Smooth muscle cell (in vitro differentiated cells): ENCODE results near the gene DBNL. TPM values are rescaled to one million over a fixed set of nuclear protein-coding genes. Genes with fewer than 3 reads are reported as not detected.

Source experiments
- DNase-seq: peaks from one replicate; lab custom pipeline; 2025; ENCODE audit not compliant: unreplicated experiment; lab: John Stamatoyannopoulos, UW
- H2AFZ ChIP-seq: fragments of 200-600 bp; sonication (generic); 2 replicates; pipeline ENCODE4 v1.6.0; 2016; ENCODE audit warnings: antibody characterized with exemption, low read depth, mild to moderate bottlenecking
- H3F3A ChIP-seq: fragments of 200-600 bp; sonication (generic); 2 replicates; pipeline ENCODE4 v1.6.0; 2017; ENCODE audit warnings: antibody characterized with exemption, low read depth
- H3K27ac ChIP-seq: fragments of 200-600 bp; sonication (generic); 2 replicates; pipeline ENCODE4 v1.5.1; 2016; ENCODE audit warnings: low read depth, mild to moderate bottlenecking
- H3K27me3 ChIP-seq: fragments of 200-600 bp; sonication (generic); 2 replicates; pipeline ENCODE4 v1.6.1; 2016; ENCODE audit warnings: low read depth, mild to moderate bottlenecking
- H3K36me3 ChIP-seq: fragments of 200-600 bp; sonication (generic); 2 replicates; pipeline ENCODE4 v1.5.1; 2016; ENCODE audit warnings: low read depth
- H3K4me1 ChIP-seq: fragments of 200-600 bp; sonication (generic); 2 replicates; pipeline ENCODE4 v1.5.1; 2016; ENCODE audit warnings: low read depth
- H3K4me2 ChIP-seq: fragments of 200-600 bp; sonication (generic); 2 replicates; pipeline ENCODE4 v1.6.0; 2016; ENCODE audit warnings: mild to moderate bottlenecking
- H3K4me3 ChIP-seq: fragments of 200-600 bp; sonication (generic); 2 replicates; pipeline ENCODE4 v1.5.1; 2016; ENCODE audit warnings: mild to moderate bottlenecking
- H3K79me2 ChIP-seq: fragments of 200-600 bp; sonication (generic); 2 replicates; pipeline ENCODE4 v1.6.0; 2016; ENCODE audit warnings: low read depth, mild to moderate bottlenecking
- H3K9ac ChIP-seq: fragments of 200-600 bp; sonication (generic); 2 replicates; pipeline ENCODE4 v1.6.0; 2016; ENCODE audit warnings: low read depth
- H3K9me3 ChIP-seq: fragments of 200-600 bp; sonication (generic); replicated peaks from 2 replicates; pipeline ENCODE4 v1.5.1; 2016; ENCODE audit warnings: low read depth
- H4K20me1 ChIP-seq: fragments of 200-600 bp; sonication (generic); 2 replicates; pipeline ENCODE4 v1.6.0; 2016; ENCODE audit warnings: low read depth
- WGBS: methylation state at CpG from one replicate; pipeline ENCODE4 v1.1.7; 2016; ENCODE audit warnings: low lambda C conversion rate; 5-methylcytosine and 5-hydroxymethylcytosine counted together
- polyA plus RNA-seq: library from polyadenylated mRNA; unstranded; fragments of >200 nt; fragmentation: Nextera tagmentation; extraction: Ambion mirVana; gene quantifications from 2 replicates; pipeline ENCODE4 v1.2.1, GENCODE V29; 2016
- total RNA-seq: library from RNA; depleted of rRNA; stranded (reverse); fragments of >200 nt; gene quantifications from 2 replicates; pipeline ENCODE4 v1.2.3, GENCODE V29; 2014
- TF ChIP-seq, protein P1 (sequence below): fragments of 200-600 bp; sonication (generic); IDR thresholded peaks from 2 replicates; pipeline ENCODE4 v1.5.1; 2017; ENCODE audit warnings: borderline replicate concordance, mild to moderate bottlenecking, antibody characterized with exemption; ENCODE audit not compliant: insufficient read depth, poor library complexity, severe bottlenecking

DBNL gene
- total and polyA plus RNA-seq, 2 experiments from 2014 or later, result 55.1 to 98.4 TPM

DNA sequence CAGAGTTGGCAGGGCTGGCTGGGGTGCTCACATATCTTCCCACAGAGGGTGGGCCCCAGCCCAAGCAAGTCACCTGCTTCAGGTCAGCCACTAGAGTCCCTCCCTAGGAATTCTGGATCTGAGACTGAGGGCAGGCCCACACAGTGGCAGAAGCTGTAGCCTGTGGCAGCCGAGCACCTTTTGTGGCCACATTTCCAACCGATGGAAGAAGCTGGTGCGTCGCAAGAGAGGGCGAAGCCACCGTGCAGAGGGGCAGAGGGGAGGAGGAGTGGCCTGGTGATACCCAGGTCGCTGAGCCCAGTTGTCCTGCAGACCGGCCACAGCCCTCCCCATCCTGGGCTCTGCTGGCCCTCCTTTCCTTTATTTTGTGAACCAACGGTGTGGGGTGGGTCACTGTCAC lies 32.6 kb downstream of the DBNL start:
- H2AFZ ChIP-seq, result no peak overlapping the region
- H4K20me1 ChIP-seq, result no peaks in the 10 kb centered on the region
- peaks cover 5% of the 10 kb centered on the region for H3K79me2 ChIP-seq
- 99% methylated on average over 9 of the region's 9 CpGs for WGBS
- no peaks in the 10 kb centered on the region for H3K27me3 ChIP-seq
- DNase-seq, result no peak
- TF ChIP-seq, protein P1, sequence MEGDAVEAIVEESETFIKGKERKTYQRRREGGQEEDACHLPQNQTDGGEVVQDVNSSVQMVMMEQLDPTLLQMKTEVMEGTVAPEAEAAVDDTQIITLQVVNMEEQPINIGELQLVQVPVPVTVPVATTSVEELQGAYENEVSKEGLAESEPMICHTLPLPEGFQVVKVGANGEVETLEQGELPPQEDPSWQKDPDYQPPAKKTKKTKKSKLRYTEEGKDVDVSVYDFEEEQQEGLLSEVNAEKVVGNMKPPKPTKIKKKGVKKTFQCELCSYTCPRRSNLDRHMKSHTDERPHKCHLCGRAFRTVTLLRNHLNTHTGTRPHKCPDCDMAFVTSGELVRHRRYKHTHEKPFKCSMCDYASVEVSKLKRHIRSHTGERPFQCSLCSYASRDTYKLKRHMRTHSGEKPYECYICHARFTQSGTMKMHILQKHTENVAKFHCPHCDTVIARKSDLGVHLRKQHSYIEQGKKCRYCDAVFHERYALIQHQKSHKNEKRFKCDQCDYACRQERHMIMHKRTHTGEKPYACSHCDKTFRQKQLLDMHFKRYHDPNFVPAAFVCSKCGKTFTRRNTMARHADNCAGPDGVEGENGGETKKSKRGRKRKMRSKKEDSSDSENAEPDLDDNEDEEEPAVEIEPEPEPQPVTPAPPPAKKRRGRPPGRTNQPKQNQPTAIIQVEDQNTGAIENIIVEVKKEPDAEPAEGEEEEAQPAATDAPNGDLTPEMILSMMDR, result no peak
- no peak overlapping the region for H3K9ac ChIP-seq
- H3K4me1 ChIP-seq, result peaks cover 5% of the 10 kb centered on the region
- no peaks in the 10 kb centered on the region for H3K36me3 ChIP-seq
- H3F3A ChIP-seq, result no peaks in the 10 kb centered on the region
- H3K27ac ChIP-seq, result no peak overlapping the region
- H3K4me3 ChIP-seq, result no peak overlapping the region
- H3K9me3 ChIP-seq, result no peaks in the 10 kb centered on the region
- H3K4me2 ChIP-seq, result no peak overlapping the region

DNA sequence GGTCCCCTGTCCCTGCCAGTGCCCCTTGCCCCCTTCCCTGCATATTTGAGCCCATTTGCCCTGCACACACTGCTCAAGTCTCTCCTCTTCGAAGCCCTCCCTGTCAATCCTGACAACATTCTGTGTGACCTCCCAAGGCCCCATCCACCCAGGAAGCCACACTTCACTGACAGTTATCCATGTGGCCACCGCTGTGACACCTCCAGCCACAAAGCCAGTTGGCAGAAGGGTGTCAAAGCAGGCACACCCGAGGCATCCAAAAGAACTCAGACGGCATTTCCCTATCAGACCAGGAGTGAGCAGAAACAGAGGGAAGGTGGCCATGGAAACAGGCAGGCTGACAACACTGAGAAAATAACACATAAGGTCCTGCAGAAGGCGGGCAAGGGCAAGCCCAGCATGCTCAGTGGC lies 33.2 kb downstream of the DBNL start:
- Histone ChIP-seq H3K4me3 (no peak overlapping the region), H3K9ac (no peak overlapping the region), H3K79me2 (peaks cover 5% of the 10 kb centered on the region), H2AFZ (no peak overlapping the region), H3K4me1 (peaks cover 5% of the 10 kb centered on the region), H3K4me2 (no peak overlapping the region), H4K20me1 (no peaks in the 10 kb centered on the region), H3K27ac (no peak overlapping the region), H3F3A (no peaks in the 10 kb centered on the region), H3K9me3 (no peaks in the 10 kb centered on the region), H3K36me3 (no peaks in the 10 kb centered on the region), H3K27me3 (no peaks in the 10 kb centered on the region)
- TF ChIP-seq, protein P1, result no peak
- no peak for DNase-seq
- WGBS, result 96% methylated on average over 5 of the region's 5 CpGs

DNA sequence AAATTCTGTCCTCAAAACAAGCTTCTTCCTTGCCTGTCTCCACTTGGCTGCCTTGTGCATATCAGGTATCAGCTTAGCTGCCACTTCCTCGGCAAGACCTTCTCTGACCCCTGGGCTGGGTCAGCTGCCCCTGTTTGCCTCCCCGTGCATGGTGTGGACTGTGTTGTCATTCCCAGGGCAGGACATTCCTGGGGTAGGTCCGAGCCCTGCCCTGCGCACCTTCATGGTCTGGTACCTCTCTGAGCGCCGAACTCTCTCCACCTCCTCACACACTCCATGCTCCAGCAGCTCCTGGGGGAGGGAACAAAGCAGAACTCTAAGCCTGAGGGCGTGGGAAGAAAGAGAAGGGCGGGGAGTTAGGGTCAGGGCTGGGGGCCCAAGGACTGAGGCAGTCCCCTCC lies 34.0 kb downstream of the DBNL start:
- Histone ChIP-seq H2AFZ (no peak overlapping the region), H3K4me1 (peaks cover 9% of the 10 kb centered on the region), H3F3A (no peaks in the 10 kb centered on the region), H3K36me3 (no peaks in the 10 kb centered on the region), H3K4me2 (no peak overlapping the region), H3K79me2 (peaks cover 5% of the 10 kb centered on the region), H4K20me1 (no peaks in the 10 kb centered on the region), H3K4me3 (no peak overlapping the region), H3K9ac (no peak overlapping the region), H3K27me3 (no peaks in the 10 kb centered on the region), H3K27ac (no peak overlapping the region), H3K9me3 (no peaks in the 10 kb centered on the region)
- DNase-seq, result no peak
- TF ChIP-seq, protein P1, result no peak
- 98% methylated on average over 8 of the region's 8 CpGs for WGBS

DNA sequence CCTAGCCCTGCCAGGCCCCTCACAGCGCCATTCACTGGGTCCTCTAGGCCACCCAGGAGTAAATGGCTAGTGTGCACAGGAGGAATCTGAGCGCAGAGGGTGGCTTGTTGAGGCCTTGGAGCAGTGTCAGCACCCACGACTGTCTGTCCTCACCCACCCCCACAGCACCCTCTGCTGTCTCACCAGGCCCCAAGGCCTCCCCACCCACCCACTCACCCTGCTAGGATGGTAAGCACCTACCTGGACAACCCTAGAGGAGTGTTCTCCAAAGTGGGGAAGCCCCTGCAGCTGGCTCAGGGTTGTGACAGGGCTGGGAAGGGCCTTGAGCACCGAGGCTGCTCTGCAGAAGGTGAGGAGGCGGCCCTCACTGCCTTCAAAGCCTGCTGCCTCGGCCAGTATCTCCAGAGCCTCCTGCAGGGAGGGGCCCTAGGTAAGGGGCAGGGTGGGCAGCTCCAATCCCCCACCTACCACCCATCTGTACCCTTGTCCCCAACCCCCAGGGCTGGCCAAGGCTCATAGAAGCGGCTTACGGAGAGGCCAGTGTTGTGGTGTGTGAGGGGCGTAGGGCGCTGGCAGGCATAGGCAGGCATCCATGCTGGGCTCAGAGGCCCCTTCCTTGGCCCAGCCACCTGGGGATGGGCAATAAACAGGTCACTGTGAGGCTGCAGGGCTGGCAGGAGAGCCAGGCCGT lies 35.0 kb downstream of the DBNL start:
- Histone ChIP-seq H3K79me2 (peaks cover 5% of the 10 kb centered on the region), H3K4me3 (no peak overlapping the region), H3K4me1 (peaks cover 9% of the 10 kb centered on the region), H3K9ac (no peak overlapping the region), H3K27ac (no peak overlapping the region), H2AFZ (no peak overlapping the region), H3K36me3 (no peaks in the 10 kb centered on the region), H3K27me3 (no peaks in the 10 kb centered on the region), H3K9me3 (no peaks in the 10 kb centered on the region), H4K20me1 (no peaks in the 10 kb centered on the region), H3K4me2 (no peak overlapping the region), H3F3A (no peaks in the 10 kb centered on the region)
- 99% methylated on average over 7 of the region's 11 CpGs for WGBS
- TF ChIP-seq, protein P1, result no peak
- DNase-seq, result no peak
